HL-60 (cell line): ENCODE data around the gene RPAP3.

Experiments
- GABPA ChIP-seq: IDR thresholded peaks from 2 replicates; pipeline ENCODE4 v1.6.1; 2012; ENCODE audit warnings: low read depth
- POLR2AphosphoS5 ChIP-seq: IDR thresholded peaks from 2 replicates; pipeline ENCODE4 v1.6.1; 2012; ENCODE audit warnings: low read depth
- SPI1 ChIP-seq: IDR thresholded peaks from 2 replicates; pipeline ENCODE4 v1.6.1; 2012; ENCODE audit warnings: low read depth, mild to moderate bottlenecking, borderline replicate concordance
- TF ChIP-seq, protein P1 (sequence below): IDR thresholded peaks from one replicate; pipeline ENCODE4 v1.5.1; 2011; ENCODE audit warnings: low read length, control low read depth, inconsistent platforms; ENCODE audit not compliant: insufficient read depth
- TF ChIP-seq, protein P2 (sequence below): IDR thresholded peaks from 2 replicates; pipeline ENCODE4 v1.6.1; 2012; ENCODE audit warnings: low read depth; ENCODE audit not compliant: insufficient replicate concordance

- TF ChIP-seq, protein P1, sequence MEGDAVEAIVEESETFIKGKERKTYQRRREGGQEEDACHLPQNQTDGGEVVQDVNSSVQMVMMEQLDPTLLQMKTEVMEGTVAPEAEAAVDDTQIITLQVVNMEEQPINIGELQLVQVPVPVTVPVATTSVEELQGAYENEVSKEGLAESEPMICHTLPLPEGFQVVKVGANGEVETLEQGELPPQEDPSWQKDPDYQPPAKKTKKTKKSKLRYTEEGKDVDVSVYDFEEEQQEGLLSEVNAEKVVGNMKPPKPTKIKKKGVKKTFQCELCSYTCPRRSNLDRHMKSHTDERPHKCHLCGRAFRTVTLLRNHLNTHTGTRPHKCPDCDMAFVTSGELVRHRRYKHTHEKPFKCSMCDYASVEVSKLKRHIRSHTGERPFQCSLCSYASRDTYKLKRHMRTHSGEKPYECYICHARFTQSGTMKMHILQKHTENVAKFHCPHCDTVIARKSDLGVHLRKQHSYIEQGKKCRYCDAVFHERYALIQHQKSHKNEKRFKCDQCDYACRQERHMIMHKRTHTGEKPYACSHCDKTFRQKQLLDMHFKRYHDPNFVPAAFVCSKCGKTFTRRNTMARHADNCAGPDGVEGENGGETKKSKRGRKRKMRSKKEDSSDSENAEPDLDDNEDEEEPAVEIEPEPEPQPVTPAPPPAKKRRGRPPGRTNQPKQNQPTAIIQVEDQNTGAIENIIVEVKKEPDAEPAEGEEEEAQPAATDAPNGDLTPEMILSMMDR = no peak
- TF ChIP-seq, protein P2, sequence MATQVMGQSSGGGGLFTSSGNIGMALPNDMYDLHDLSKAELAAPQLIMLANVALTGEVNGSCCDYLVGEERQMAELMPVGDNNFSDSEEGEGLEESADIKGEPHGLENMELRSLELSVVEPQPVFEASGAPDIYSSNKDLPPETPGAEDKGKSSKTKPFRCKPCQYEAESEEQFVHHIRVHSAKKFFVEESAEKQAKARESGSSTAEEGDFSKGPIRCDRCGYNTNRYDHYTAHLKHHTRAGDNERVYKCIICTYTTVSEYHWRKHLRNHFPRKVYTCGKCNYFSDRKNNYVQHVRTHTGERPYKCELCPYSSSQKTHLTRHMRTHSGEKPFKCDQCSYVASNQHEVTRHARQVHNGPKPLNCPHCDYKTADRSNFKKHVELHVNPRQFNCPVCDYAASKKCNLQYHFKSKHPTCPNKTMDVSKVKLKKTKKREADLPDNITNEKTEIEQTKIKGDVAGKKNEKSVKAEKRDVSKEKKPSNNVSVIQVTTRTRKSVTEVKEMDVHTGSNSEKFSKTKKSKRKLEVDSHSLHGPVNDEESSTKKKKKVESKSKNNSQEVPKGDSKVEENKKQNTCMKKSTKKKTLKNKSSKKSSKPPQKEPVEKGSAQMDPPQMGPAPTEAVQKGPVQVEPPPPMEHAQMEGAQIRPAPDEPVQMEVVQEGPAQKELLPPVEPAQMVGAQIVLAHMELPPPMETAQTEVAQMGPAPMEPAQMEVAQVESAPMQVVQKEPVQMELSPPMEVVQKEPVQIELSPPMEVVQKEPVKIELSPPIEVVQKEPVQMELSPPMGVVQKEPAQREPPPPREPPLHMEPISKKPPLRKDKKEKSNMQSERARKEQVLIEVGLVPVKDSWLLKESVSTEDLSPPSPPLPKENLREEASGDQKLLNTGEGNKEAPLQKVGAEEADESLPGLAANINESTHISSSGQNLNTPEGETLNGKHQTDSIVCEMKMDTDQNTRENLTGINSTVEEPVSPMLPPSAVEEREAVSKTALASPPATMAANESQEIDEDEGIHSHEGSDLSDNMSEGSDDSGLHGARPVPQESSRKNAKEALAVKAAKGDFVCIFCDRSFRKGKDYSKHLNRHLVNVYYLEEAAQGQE = peak; percentile 41
- TF ChIP-seq POLR2AphosphoS5 (peak; percentile 88), GABPA (no peak), SPI1 (peak; percentile 65; the same call in 1 of the 2 replicates)
Observed at GRCh38 chr12:47705566-47706425, at the start of gene RPAP3.
